NAMALWA (cell line): ENCODE data around the gene NTN4.
"Not testable (repeated sequence)": the region's sequence is repeated elsewhere in the genome, so short reads cannot be mapped to it uniquely, and the experiment has no call there.

Source experiments
- DNase-seq: peaks from one replicate; pipeline ENCODE4 v3.0.0-alpha.2; 2015; ENCODE audit warnings: low spot score

The NTN4 gene

GRCh38 chr12:95790033-95790916 lies at the start of gene NTN4:
NTN4 (minus strand) TSS chr12:95790764; CDS start chr12:95790309, 455 bp downstream.
- no peak for DNase-seq

GRCh38 chr12:95838125-95838524 lies 47.6 kb upstream of the NTN4 start:
- DNase-seq: no peak

- no peak for DNase-seq
These were observed 46.9 kb upstream of the NTN4 start for GRCh38 chr12:95837240-95838038.

GRCh38 chr12:95836630-95837239 lies 46.2 kb upstream of the NTN4 start:
- no peak for DNase-seq

GRCh38 chr12:95836185-95836609 lies 45.6 kb upstream of the NTN4 start:
- no peak for DNase-seq

- no peak for DNase-seq
These were observed 44.0 kb upstream of the NTN4 start for GRCh38 chr12:95834572-95834971.

GRCh38 chr12:95830335-95831089 lies 39.9 kb upstream of the NTN4 start:
- DNase-seq: no peak

- DNase-seq: no peak
These were observed 38.8 kb upstream of the NTN4 start for GRCh38 chr12:95829395-95829794.

- DNase-seq: peak; percentile 23
These were observed 29.6 kb upstream of the NTN4 start for GRCh38 chr12:95820096-95820703.

- DNase-seq: peak; percentile 54
These were observed 25.2 kb upstream of the NTN4 start for GRCh38 chr12:95815632-95816212.

- not testable (repeated sequence) for DNase-seq
These were observed 21.6 kb upstream of the NTN4 start for GRCh38 chr12:95812155-95812554.

- DNase-seq: no peak
These were observed 19.8 kb upstream of the NTN4 start for GRCh38 chr12:95810411-95810810.

- no peak for DNase-seq
These were observed 18.6 kb upstream of the NTN4 start for GRCh38 chr12:95809000-95809680.

GRCh38 chr12:95808146-95808545 lies 17.6 kb upstream of the NTN4 start:
- DNase-seq: no peak

GRCh38 chr12:95805864-95806671 lies 15.5 kb upstream of the NTN4 start:
- DNase-seq: no peak

GRCh38 chr12:95804291-95804690 lies 13.7 kb upstream of the NTN4 start:
- no peak for DNase-seq

GRCh38 chr12:95803817-95804216 lies 13.3 kb upstream of the NTN4 start:
- DNase-seq: no peak

GRCh38 chr12:95802482-95803270 lies 12.1 kb upstream of the NTN4 start:
- no peak for DNase-seq

- DNase-seq: no peak
These were observed 6.4 kb upstream of the NTN4 start for GRCh38 chr12:95796982-95797289.
